Sigmoid colon (tissue), 7 donors: Measurements from ENCODE around the gene ZNF583. TPM values are rescaled to one million over a fixed set of nuclear protein-coding genes. Genes with fewer than 3 reads are reported as not detected.

Source experiments
- DNase-seq: peaks from one replicate; pipeline ENCODE4 v3.0.0-alpha.2; 2019
- H3K27ac ChIP-seq, 4 donors: fragments of 200-600 bp; sonication (generic); one replicate each; pipeline ENCODE4 v1.5.1; 2016 to 2019; ENCODE audit warnings: mild to moderate bottlenecking in 1 of 4
- H3K27me3 ChIP-seq, 3 donors: fragments of 200-600 bp; sonication (generic); one replicate each; pipeline ENCODE4 v1.5.1; 2019; ENCODE audit warnings: mild to moderate bottlenecking in 1 of 3
- H3K36me3 ChIP-seq, 4 donors: fragments of 200-600 bp; sonication (generic); one replicate each; pipeline ENCODE4 v1.5.1; 2016 to 2019
- H3K4me1 ChIP-seq, 4 donors: fragments of 200-600 bp; sonication (generic); one replicate each; pipeline ENCODE4 v1.5.1; 2017 to 2019
- H3K4me3 ChIP-seq, 4 donors: fragments of 200-600 bp; sonication (generic); one replicate each; pipeline ENCODE4 v1.5.1; 2017 to 2019; ENCODE audit warnings: mild to moderate bottlenecking in 2 of 4, moderate library complexity in 1 of 4
- H3K9me3 ChIP-seq, 4 donors: fragments of 200-600 bp in 3 of 4; sonication (generic) in 3 of 4; one replicate each; pipeline versions ENCODE4 v1.5.1 to v1.6.1; 2013 to 2019
- CTCF ChIP-seq, 4 experiments: fragments of 450-650 bp in 3 of 4; fragments of 200-600 bp in 1 of 4; IDR thresholded peaks; one replicate each; pipeline ENCODE4 v1.5.1; 2016 to 2019; ENCODE audit warnings: antibody characterized with exemption in 4 of 4, mild to moderate bottlenecking in 3 of 4, moderate library complexity in 2 of 4
- EP300 ChIP-seq, 4 donors: sonication (generic); formaldehyde crosslinking; IDR thresholded peaks; one replicate each; pipeline ENCODE4 v1.6.1; 2017; ENCODE audit warnings: antibody characterized with exemption in 4 of 4
- POLR2A ChIP-seq, 2 donors: fragments of 450-650 bp; IDR thresholded peaks; one replicate each; pipeline ENCODE4 v1.6.1; 2016; ENCODE audit warnings: antibody characterized with exemption in 2 of 2, mild to moderate bottlenecking in 2 of 2, moderate library complexity in 2 of 2
- POLR2AphosphoS5 ChIP-seq, 4 donors: sonication (generic); formaldehyde crosslinking; IDR thresholded peaks; one replicate each; pipeline ENCODE4 v1.6.1; 2017; ENCODE audit warnings: antibody characterized with exemption in 4 of 4
- WGBS, 2 donors: extraction: QIAGEN DNeasy Blood & Tissue Kit; methylation state at CpG; one replicate each; pipeline ENCODE4 v1.1.7; 2013; 5-methylcytosine and 5-hydroxymethylcytosine counted together
- intact Hi-C: fragments of 100-400 bp; cut with DNase I; formaldehyde crosslinking; loops from one replicate; pipeline ENCODE4 v1.15.1; 2023
- polyA plus RNA-seq, 3 donors: library from polyadenylated mRNA; stranded (reverse); fragments of 200-250 nt; gene quantifications; one replicate each; pipeline ENCODE4 v1.2.3, GENCODE V29; 2013
- total RNA-seq, 4 donors: library from RNA; depleted of rRNA; stranded (reverse); fragments of >200 nt; gene quantifications; one replicate each; pipeline ENCODE4 v1.1.0, GENCODE V29; 2016
- donor health status: healthy with polysubstance abuse.
- donor health status: Bipolar disorder and iron deficiency.
- donor health status: healthy.

Gene ZNF583
- total and polyA plus RNA-seq, 7 donors, result under 0.01 to 12.7 (median 8.7) TPM

DNA sequence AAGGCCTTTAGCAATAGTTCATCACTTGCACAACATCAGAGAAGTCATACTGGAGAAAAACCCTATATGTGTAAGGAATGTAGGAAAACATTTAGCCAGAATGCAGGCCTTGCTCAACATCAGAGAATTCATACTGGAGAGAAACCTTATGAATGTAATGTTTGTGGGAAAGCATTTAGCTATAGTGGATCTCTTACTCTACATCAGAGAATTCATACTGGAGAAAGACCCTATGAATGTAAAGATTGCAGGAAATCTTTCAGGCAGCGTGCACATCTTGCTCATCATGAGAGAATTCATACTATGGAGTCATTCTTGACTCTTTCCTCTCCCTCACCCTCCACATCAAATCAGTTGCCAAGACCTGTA is 19.8 kb downstream of the ZNF583 start:
- H3K27ac ChIP-seq, result no peak overlapping the region
- TF ChIP-seq CTCF (IDR thresholded peaks at IDR 0.05), result no peak
- no peak for TF ChIP-seq POLR2AphosphoS5 (IDR thresholded peaks at IDR 0.05)
- TF ChIP-seq POLR2A (IDR thresholded peaks at IDR 0.05), result no peak
- TF ChIP-seq EP300 (IDR thresholded peaks at IDR 0.05), result no peak
- H3K27me3 ChIP-seq, result no peaks in the 10 kb centered on the region
- intact Hi-C loops, result no loop called here
- H3K4me1 ChIP-seq, result no peaks in the 10 kb centered on the region
- no peak for DNase-seq
- no peak overlapping the region for H3K4me3 ChIP-seq
- WGBS, 2 donors, result 83 to 92% methylated on average over 1 of the region's 1 CpG
- peaks cover 49 to 96% (median 80%) of the 10 kb centered on the region in 4 donors for H3K9me3 ChIP-seq
- H3K36me3 ChIP-seq, result peaks cover 19 to 49% (median 33%) of the 10 kb centered on the region in 4 donors

DNA sequence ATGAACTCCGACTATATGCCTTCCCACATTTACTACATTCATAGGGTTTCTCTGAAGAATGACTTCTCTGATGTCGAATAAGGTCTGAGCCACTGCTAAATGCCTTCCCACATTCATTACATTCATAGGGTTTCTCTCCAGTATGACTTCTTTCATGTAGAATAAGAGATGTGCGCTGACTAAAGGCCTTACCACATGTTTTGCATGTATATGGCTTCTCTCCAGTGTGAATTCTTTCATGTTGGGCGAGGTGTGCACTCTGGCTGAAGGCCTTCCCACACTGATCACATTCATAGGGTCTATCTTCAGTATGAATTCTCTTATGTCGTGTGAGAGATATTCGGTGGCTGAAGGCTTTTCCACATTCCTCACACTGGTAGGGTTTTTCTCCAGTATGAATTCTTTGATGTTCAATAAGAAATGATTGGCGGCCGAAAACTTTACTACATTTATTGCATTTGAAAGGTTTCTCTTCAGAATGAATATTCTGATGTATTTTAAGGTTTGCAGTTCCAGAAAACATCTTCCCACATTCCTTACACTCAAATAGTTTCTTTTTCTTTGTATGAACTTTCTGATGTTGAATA is 37.2 kb downstream of the ZNF583 start:
- no peak overlapping the region for H3K4me3 ChIP-seq
- no peaks in the 10 kb centered on the region for H3K4me1 ChIP-seq
- intact Hi-C loops, result no loop called here
- no peak for DNase-seq
- peaks cover 0 to 38% (median 12%) of the 10 kb centered on the region in 4 donors for H3K36me3 ChIP-seq
- peaks cover 40 to 83% (median 56%) of the 10 kb centered on the region in 4 donors for H3K9me3 ChIP-seq
- TF ChIP-seq EP300 (IDR thresholded peaks at IDR 0.05) (no peak), POLR2AphosphoS5 (IDR thresholded peaks at IDR 0.05) (no peak), POLR2A (IDR thresholded peaks at IDR 0.05) (no peak), CTCF (IDR thresholded peaks at IDR 0.05) (no peak)
- WGBS, 2 donors, result 95% methylated on average over 8 of the region's 8 CpGs
- no peak overlapping the region for H3K27ac ChIP-seq
- H3K27me3 ChIP-seq, result no peaks in the 10 kb centered on the region

DNA sequence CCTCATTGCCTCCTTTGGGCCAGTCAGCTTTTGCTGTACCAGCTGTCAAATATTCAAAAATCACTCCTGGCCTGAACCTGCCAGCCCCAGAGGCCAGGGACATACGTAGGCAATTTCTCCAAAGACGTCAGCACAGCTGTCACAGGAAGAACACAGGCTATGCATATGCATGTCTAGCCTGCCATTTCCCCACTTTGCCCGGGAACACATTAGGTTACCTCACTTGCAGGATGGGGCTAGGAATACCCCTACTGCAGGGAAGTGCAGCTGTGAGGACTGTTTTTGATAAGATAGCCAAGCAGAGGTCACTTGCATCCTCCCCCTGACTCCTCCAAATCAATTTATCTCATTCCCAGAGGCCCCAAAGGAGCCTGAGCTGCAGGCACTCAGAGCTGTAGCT is 70.2 kb downstream of the ZNF583 start:
- DNase-seq, result no peak
- H3K4me1 ChIP-seq, result peaks cover 0 to 22% (median 19%) of the 10 kb centered on the region in 4 donors
- no peak overlapping the region for H3K4me3 ChIP-seq
- no peaks in the 10 kb centered on the region for H3K27me3 ChIP-seq
- TF ChIP-seq EP300 (IDR thresholded peaks at IDR 0.05), result no peak
- TF ChIP-seq POLR2A (IDR thresholded peaks at IDR 0.05), result no peak
- TF ChIP-seq CTCF (IDR thresholded peaks at IDR 0.05), result no peak
- no peak for TF ChIP-seq POLR2AphosphoS5 (IDR thresholded peaks at IDR 0.05)
- 88 to 89% methylated on average over 3 of the region's 3 CpGs for WGBS, 2 donors
- H3K36me3 ChIP-seq, result peaks cover 0 to 36% (median 2%) of the 10 kb centered on the region in 4 donors
- H3K27ac ChIP-seq, result no peak overlapping the region
- intact Hi-C loops, result no loop called here
- peaks cover 0 to 33% (median 5%) of the 10 kb centered on the region in 4 donors for H3K9me3 ChIP-seq

GRCh38 chr19:56476093-56476492 is 72.0 kb downstream of the ZNF583 start:
- Histone ChIP-seq H3K4me1 (peaks cover 0 to 26% (median 22%) of the 10 kb centered on the region in 4 donors), H3K36me3 (peaks cover 0 to 21% (median 2%) of the 10 kb centered on the region in 4 donors), H3K9me3 (peaks cover 0 to 35% (median 2%) of the 10 kb centered on the region in 4 donors), H3K4me3 (peak overlapping the region in 1 of 4 donors; percentile 85), H3K27me3 (no peaks in the 10 kb centered on the region), H3K27ac (no peak overlapping the region)
- intact Hi-C loops, result loop anchor here (5.0 kb wide), 2 partner anchors 74 to 121 kb away; partner anchors contain the start of genes ZNF583 and ZNF71
- WGBS, 2 donors, result 88 to 91% methylated on average over 10 of the region's 10 CpGs
- no peak for TF ChIP-seq CTCF (IDR thresholded peaks at IDR 0.05)
- TF ChIP-seq POLR2AphosphoS5 (IDR thresholded peaks at IDR 0.05), result no peak
- TF ChIP-seq POLR2A (IDR thresholded peaks at IDR 0.05), result no peak
- TF ChIP-seq EP300 (IDR thresholded peaks at IDR 0.05), result no peak
- no peak for DNase-seq

Other genes starting within 250 kb of the ZNF583 start
- not detected for gene GALP, start 228.3 kb upstream of the ZNF583 start, total RNA-seq
- gene GALP, start 228.3 kb upstream of the ZNF583 start, polyA plus RNA-seq, result not detected
- not detected for gene ZSCAN5B, start 206.5 kb upstream of the ZNF583 start, total RNA-seq
- gene ZSCAN5B, start 206.5 kb upstream of the ZNF583 start, polyA plus RNA-seq, result under 1 TPM in 2 of 3 donors, not detected in 1; 0.06 to 0.60 TPM
- gene ZSCAN5C, start 202.1 kb upstream of the ZNF583 start, total RNA-seq, result not detected
- gene ZSCAN5C, start 202.1 kb upstream of the ZNF583 start, polyA plus RNA-seq, result not detected
- not detected for gene EDDM13, start 131.6 kb upstream of the ZNF583 start, total RNA-seq
- 10 to 100 TPM in 1 of 3 donors, under 1 TPM in 1, not detected in 1; 0.32 to 10.8 TPM for gene EDDM13, start 131.6 kb upstream of the ZNF583 start, polyA plus RNA-seq
- 1 to 10 TPM; 4.3 to 5.8 (median 5.4) TPM for gene ZSCAN5A, start 89.5 kb upstream of the ZNF583 start, total RNA-seq
- gene ZSCAN5A, start 89.5 kb upstream of the ZNF583 start, polyA plus RNA-seq, result 1 to 10 TPM; 5.1 to 7.2 (median 5.4) TPM
- 1 to 10 TPM; 3.9 to 5.5 (median 4.5) TPM for gene ZNF582, start 10.8 kb upstream of the ZNF583 start, total RNA-seq
- gene ZNF582, start 10.8 kb upstream of the ZNF583 start, polyA plus RNA-seq, result 1 to 10 TPM; 2.0 to 2.4 (median 2.3) TPM
- gene ZNF667, start 73.0 kb downstream of the ZNF583 start, total RNA-seq, result 1 to 10 TPM; 2.9 to 6.9 (median 6.4) TPM
- gene ZNF667, start 73.0 kb downstream of the ZNF583 start, polyA plus RNA-seq, result 1 to 10 TPM in 1 of 3 donors, not detected in 2; 1.8 TPM
- gene ZNF471, start 103.5 kb downstream of the ZNF583 start, total RNA-seq, result 10 to 100 TPM in 1 of 4 donors, 1 to 10 TPM in 3; 8.1 to 11.4 (median 9.3) TPM
- gene ZNF471, start 103.5 kb downstream of the ZNF583 start, polyA plus RNA-seq, result 1 to 10 TPM in 1 of 3 donors, under 1 TPM in 2; 0.23 to 1.9 (median 0.60) TPM
- gene ZFP28, start 134.6 kb downstream of the ZNF583 start, total RNA-seq, result 10 to 100 TPM in 3 of 4 donors, 1 to 10 TPM in 1; 9.6 to 11.2 (median 10.6) TPM
- 1 to 10 TPM; 1.2 to 1.8 (median 1.6) TPM for gene ZFP28, start 134.6 kb downstream of the ZNF583 start, polyA plus RNA-seq
- gene ZNF470, start 163.1 kb downstream of the ZNF583 start, total RNA-seq, result 1 to 10 TPM; 4.8 to 5.8 (median 5.3) TPM
- 1 to 10 TPM in 1 of 3 donors, under 1 TPM in 2; 0.46 to 2.0 (median 0.60) TPM for gene ZNF470, start 163.1 kb downstream of the ZNF583 start, polyA plus RNA-seq
- gene ZNF71, start 191.0 kb downstream of the ZNF583 start, total RNA-seq, result 10 to 100 TPM; 10.4 to 18.0 (median 11.1) TPM
- 1 to 10 TPM in 2 of 3 donors, under 1 TPM in 1; 0.60 to 3.6 (median 1.6) TPM for gene ZNF71, start 191.0 kb downstream of the ZNF583 start, polyA plus RNA-seq
- gene SMIM17, start 238.8 kb downstream of the ZNF583 start, total RNA-seq, result 1 to 10 TPM in 1 of 4 donors, under 1 TPM in 2, not detected in 1; 0.68 to 4.7 (median 0.99) TPM
- gene SMIM17, start 238.8 kb downstream of the ZNF583 start, polyA plus RNA-seq, result under 1 TPM in 1 of 3 donors, not detected in 2; 0.09 TPM